WTC11 (cell line): ENCODE measurements around the gene KCND3. TPM values are rescaled to one million over a fixed set of nuclear protein-coding genes. Genes with fewer than 3 reads are reported as not detected.

Experiments used
- ATAC-seq: fragments of 200-7000 bp; cut with Tn5 transposase; 2 replicates; pipeline ENCODE4 v1.10.0; 2021; ENCODE audit warnings: mild to moderate bottlenecking, moderate library complexity
- CTCF ChIA-PET: fragments of 300-600 bp; sonication (Branson Sonifier 250); formaldehyde crosslinking; loops from one replicate; lab custom pipeline; 2021; ENCODE audit warnings: antibody characterized with exemption; lab: Charles Lee
- POLR2A ChIA-PET: fragments of 350-600 bp; sonication (Branson Sonifier 250); formaldehyde crosslinking; loops from one replicate; lab custom pipeline; 2021; ENCODE audit warnings: antibody characterized with exemption; lab: Charles Lee
- DNase-seq: peaks from one replicate; pipeline ENCODE4 v3.0.0; 2021; ENCODE audit warnings: low spot score
- H3K27ac Mint-ChIP-seq: 2 replicates; pipeline ENCODE4 v1.8.0; 2021; ENCODE audit warnings: mixed read lengths
- H3K27me3 Mint-ChIP-seq: 2 replicates; pipeline ENCODE4 v1.8.0; 2021; ENCODE audit warnings: low read depth, mild to moderate bottlenecking, moderate library complexity, mixed read lengths
- H3K36me3 Mint-ChIP-seq: 2 replicates; pipeline ENCODE4 v1.8.0; 2021; ENCODE audit warnings: mixed read lengths
- H3K4me1 Mint-ChIP-seq: 2 replicates; pipeline ENCODE4 v1.8.0; 2022; ENCODE audit warnings: mixed read lengths
- H3K4me3 Mint-ChIP-seq: 2 replicates; pipeline ENCODE4 v1.8.0; 2021; ENCODE audit warnings: mild to moderate bottlenecking, moderate library complexity, mixed read lengths
- H3K9me3 Mint-ChIP-seq: 2 replicates; pipeline ENCODE4 v1.8.0; 2021; ENCODE audit warnings: mixed read lengths
- ATF6 ChIP-seq: sonication (generic); formaldehyde crosslinking; IDR thresholded peaks from 2 replicates; pipeline ENCODE4 v1.8.1; 2023; ENCODE audit warnings: mild to moderate bottlenecking, missing genetic modification reagents
- E2F5 ChIP-seq: sonication (generic); formaldehyde crosslinking; IDR thresholded peaks from 2 replicates; pipeline ENCODE4 v1.8.1; 2022; ENCODE audit warnings: mild to moderate bottlenecking, moderate library complexity, missing genetic modification reagents
- MLX ChIP-seq: sonication (generic); formaldehyde crosslinking; IDR thresholded peaks from 2 replicates; pipeline ENCODE4 v1.8.1; 2023; ENCODE audit warnings: mild to moderate bottlenecking, missing genetic modification reagents, moderate library complexity
- PRDM15 ChIP-seq: sonication (generic); formaldehyde crosslinking; IDR thresholded peaks from 2 replicates; pipeline ENCODE4 v1.8.0; 2022; ENCODE audit warnings: missing genetic modification reagents
- PREB ChIP-seq: sonication (generic); formaldehyde crosslinking; IDR thresholded peaks from 2 replicates; pipeline ENCODE4 v1.8.1; 2022; ENCODE audit warnings: mild to moderate bottlenecking, missing genetic modification reagents, moderate library complexity, borderline replicate concordance
- ZNF416 ChIP-seq: fragments of 250-450 bp; sonication (Bioruptor Pico); IDR thresholded peaks from 2 replicates; pipeline ENCODE4 v1.9.0; 2021; ENCODE audit warnings: mild to moderate bottlenecking, inconsistent platforms
- ZNF532 ChIP-seq: fragments of 250-450 bp; sonication (Bioruptor Pico); IDR thresholded peaks from 2 replicates; pipeline ENCODE4 v1.9.0; 2021; ENCODE audit warnings: mild to moderate bottlenecking, borderline replicate concordance
- total RNA-seq: library from RNA; stranded (reverse); gene quantifications from 3 replicates; pipeline ENCODE4 v1.2.3, GENCODE V29; 2021

KCND3 gene
- total RNA-seq, 1 experiment from 2014 or later: 0.35 TPM

GRCh38 chr1:111730706-111731105 is 258.8 kb downstream of the KCND3 start (continued):
- TF ChIP-seq MLX (CRISPR knock-in tag): no peak
- TF ChIP-seq ZNF416 (CRISPR knock-in tag): no peak

- H3K27ac Mint-ChIP-seq: peak overlapping the region; percentile 26
- ChIA-PET CTCF (interaction anchor here (0.9 to 3.0 kb wide), 3 partner anchors 15 to 26 kb away, joined by 3 to 18 read pairs (median 9); partner anchors contain the start of gene DDX20), POLR2A (no interaction called here)
- no peak overlapping the region for H3K4me3 Mint-ChIP-seq
- H3K36me3 Mint-ChIP-seq: peaks cover 11% of the 10 kb centered on the region
- ATAC-seq (no peak), DNase-seq (no peak)
- H3K27me3 Mint-ChIP-seq: no peaks in the 10 kb centered on the region
- no peaks in the 10 kb centered on the region for H3K9me3 Mint-ChIP-seq
- TF ChIP-seq ZNF532 (CRISPR knock-in tag): no peak
- no peak for TF ChIP-seq ATF6 (CRISPR knock-in tag)
- no peak for TF ChIP-seq PREB (CRISPR knock-in tag)
- TF ChIP-seq E2F5: no peak
- TF ChIP-seq PRDM15 (CRISPR knock-in tag): peak; percentile 37; the same call in 1 of the 2 replicates
- peaks cover 42% of the 10 kb centered on the region for H3K4me1 Mint-ChIP-seq
These were observed 259.4 kb downstream of the KCND3 start for GRCh38 chr1:111729946-111730681.
